BE2C (cell line): ENCODE measurements around the gene TESK2.
"Not testable (repeated sequence)": the region's sequence is repeated elsewhere in the genome, so short reads cannot be mapped to it uniquely, and the experiment has no call there.

Source experiments
- DNase-seq: peaks from one replicate; pipeline ENCODE4 v3.0.0-alpha.2; 2020
- H3K27me3 ChIP-seq: fragments of 250-450 bp; sonication (Bioruptor Pico); 2 replicates; pipeline ENCODE4 v1.5.1; 2020; ENCODE audit warnings: mild to moderate bottlenecking
- H3K36me3 ChIP-seq: fragments of 250-450 bp; sonication (Bioruptor Pico); 2 replicates; pipeline ENCODE4 v1.5.1; 2020; ENCODE audit warnings: mild to moderate bottlenecking
- H3K4me1 ChIP-seq: fragments of 250-450 bp; sonication (Bioruptor Pico); 2 replicates; pipeline ENCODE4 v1.5.1; 2020
- H3K4me3 ChIP-seq: 2 replicates; pipeline ENCODE4 v1.5.1; 2011; ENCODE audit warnings: low read depth, low read length
- H3K9me3 ChIP-seq: fragments of 250-450 bp; sonication (Bioruptor Pico); 2 replicates; pipeline ENCODE4 v1.5.1; 2020
- CTCF ChIP-seq: IDR thresholded peaks from 2 replicates; pipeline ENCODE4 v1.5.1; 2012; ENCODE audit warnings: mild to moderate bottlenecking, low read depth, low read length

TESK2 gene

GRCh38 chr1:45473302-45473701 lies 17.7 kb downstream of the TESK2 start:
- DNase-seq: no peak
- no peak overlapping the region for H3K4me3 ChIP-seq
- no peaks in the 10 kb centered on the region for H3K9me3 ChIP-seq
- no peaks in the 10 kb centered on the region for H3K36me3 ChIP-seq
- no peak for TF ChIP-seq CTCF
- no peaks in the 10 kb centered on the region for H3K4me1 ChIP-seq
- H3K27me3 ChIP-seq: no peaks in the 10 kb centered on the region

- no peaks in the 10 kb centered on the region for H3K27me3 ChIP-seq
- TF ChIP-seq CTCF: no peak
- no peak for DNase-seq
- H3K4me3 ChIP-seq: no peak overlapping the region
- no peaks in the 10 kb centered on the region for H3K9me3 ChIP-seq
- no peaks in the 10 kb centered on the region for H3K36me3 ChIP-seq
- no peaks in the 10 kb centered on the region for H3K4me1 ChIP-seq
Measured at GRCh38 chr1:45470306-45470798, 20.6 kb downstream of the TESK2 start.

GRCh38 chr1:45467353-45467752 lies 23.6 kb downstream of the TESK2 start:
- not testable (repeated sequence) for DNase-seq, H3K4me1 ChIP-seq, H3K4me3 ChIP-seq, H3K27me3 ChIP-seq, H3K9me3 ChIP-seq, H3K36me3 ChIP-seq

GRCh38 chr1:45465277-45465676 lies 25.7 kb downstream of the TESK2 start:
- H3K9me3 ChIP-seq: no peaks in the 10 kb centered on the region
- no peaks in the 10 kb centered on the region for H3K4me1 ChIP-seq
- H3K4me3 ChIP-seq: no peak overlapping the region
- TF ChIP-seq CTCF: no peak
- H3K36me3 ChIP-seq: no peaks in the 10 kb centered on the region
- no peaks in the 10 kb centered on the region; the same call in 1 of the 2 replicates for H3K27me3 ChIP-seq
- no peak for DNase-seq

- Histone ChIP-seq H3K36me3 (no peaks in the 10 kb centered on the region), H3K27me3 (no peaks in the 10 kb centered on the region; the same call in 1 of the 2 replicates)
Measured at GRCh38 chr1:45458894-45459293, 32.1 kb downstream of the TESK2 start.

GRCh38 chr1:45456531-45456930 lies 34.4 kb downstream of the TESK2 start:
- Histone ChIP-seq H3K4me3 (no peak overlapping the region), H3K27me3 (no peaks in the 10 kb centered on the region; the same call in 1 of the 2 replicates), H3K4me1 (no peaks in the 10 kb centered on the region), H3K9me3 (no peaks in the 10 kb centered on the region), H3K36me3 (no peaks in the 10 kb centered on the region)
- TF ChIP-seq CTCF: no peak
- DNase-seq: no peak

More at GRCh38 chr1:45458894-45459293, 32.1 kb downstream of the TESK2 start:
- H3K4me1 ChIP-seq: no peaks in the 10 kb centered on the region
- no peak for DNase-seq
- H3K4me3 ChIP-seq: no peak overlapping the region
- no peaks in the 10 kb centered on the region for H3K9me3 ChIP-seq
- TF ChIP-seq CTCF: no peak

- DNase-seq: no peak
- no peak overlapping the region for H3K4me3 ChIP-seq
- TF ChIP-seq CTCF: no peak
- no peaks in the 10 kb centered on the region for H3K4me1 ChIP-seq
- H3K36me3 ChIP-seq: no peaks in the 10 kb centered on the region
- no peaks in the 10 kb centered on the region for H3K9me3 ChIP-seq
- no peaks in the 10 kb centered on the region for H3K27me3 ChIP-seq
Measured at GRCh38 chr1:45455162-45455561, 35.8 kb downstream of the TESK2 start.
